ENCODE results near the gene COPS7A. TPM values are rescaled to one million over a fixed set of nuclear protein-coding genes. Genes with fewer than 3 reads are reported as not detected.

COPS7A gene
- total and polyA plus RNA-seq, 9 of the 15 experiments (the other 6 are each of a cell fraction or from before 2014, with no cell fraction given): 12.7 to 36.0 (median 24.3) TPM

DNA sequence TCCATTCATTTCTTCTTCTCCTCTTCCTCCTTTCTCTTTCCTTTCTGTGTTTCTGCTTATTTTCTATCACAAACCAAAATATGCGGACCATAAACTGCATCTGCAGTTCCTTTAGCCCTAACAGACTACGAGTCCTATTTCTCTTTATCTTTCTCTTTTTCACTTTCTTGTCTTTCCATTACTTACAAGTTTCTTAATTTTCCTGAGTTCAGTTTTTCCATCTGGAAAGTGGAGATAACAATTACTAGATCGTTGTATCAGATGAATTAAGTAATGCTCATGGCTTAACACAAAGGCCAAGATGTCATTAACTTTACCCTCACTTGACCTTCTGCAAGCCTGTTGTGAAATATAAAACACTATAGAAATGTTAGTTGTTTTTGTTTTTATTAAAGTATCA lies 983 bp upstream of the COPS7A start (continued):
- no peak for TF ChIP-seq ZNF384 (IDR thresholded peaks at IDR 0.05; ENCODE audit: low read depth, low read length)
- TF ChIP-seq, protein P1, sequence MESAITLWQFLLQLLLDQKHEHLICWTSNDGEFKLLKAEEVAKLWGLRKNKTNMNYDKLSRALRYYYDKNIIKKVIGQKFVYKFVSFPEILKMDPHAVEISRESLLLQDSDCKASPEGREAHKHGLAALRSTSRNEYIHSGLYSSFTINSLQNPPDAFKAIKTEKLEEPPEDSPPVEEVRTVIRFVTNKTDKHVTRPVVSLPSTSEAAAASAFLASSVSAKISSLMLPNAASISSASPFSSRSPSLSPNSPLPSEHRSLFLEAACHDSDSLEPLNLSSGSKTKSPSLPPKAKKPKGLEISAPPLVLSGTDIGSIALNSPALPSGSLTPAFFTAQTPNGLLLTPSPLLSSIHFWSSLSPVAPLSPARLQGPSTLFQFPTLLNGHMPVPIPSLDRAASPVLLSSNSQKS (CRISPR knock-in tag; IDR thresholded peaks at IDR 0.05): no peak
- TF ChIP-seq, protein P2, sequence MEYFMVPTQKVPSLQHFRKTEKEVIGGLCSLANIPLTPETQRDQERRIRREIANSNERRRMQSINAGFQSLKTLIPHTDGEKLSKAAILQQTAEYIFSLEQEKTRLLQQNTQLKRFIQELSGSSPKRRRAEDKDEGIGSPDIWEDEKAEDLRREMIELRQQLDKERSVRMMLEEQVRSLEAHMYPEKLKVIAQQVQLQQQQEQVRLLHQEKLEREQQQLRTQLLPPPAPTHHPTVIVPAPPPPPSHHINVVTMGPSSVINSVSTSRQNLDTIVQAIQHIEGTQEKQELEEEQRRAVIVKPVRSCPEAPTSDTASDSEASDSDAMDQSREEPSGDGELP (CRISPR knock-in tag; IDR thresholded peaks at IDR 0.05; ENCODE audit: borderline replicate concordance): no peak
- TF ChIP-seq RBM34 (IDR thresholded peaks at IDR 0.05; ENCODE audit: borderline replicate concordance, insufficient read depth, low read length): no peak
- TF ChIP-seq ZNF408 (CRISPR knock-in tag; IDR thresholded peaks at IDR 0.05; ENCODE audit: low read depth): no peak
- TF ChIP-seq ZFP30 (CRISPR knock-in tag; IDR thresholded peaks at IDR 0.05; ENCODE audit: borderline replicate concordance): no peak
- TF ChIP-seq ZNF644 (tag; IDR thresholded peaks at IDR 0.05; ENCODE audit: low read depth): 0 out of 2 replicates have a peak, but pooled peaks have one; percentile 29
- TF ChIP-seq ZKSCAN8 (CRISPR knock-in tag; IDR thresholded peaks at IDR 0.05): no peak
- TF ChIP-seq NCOR1 (IDR thresholded peaks at IDR 0.05): peak; percentile 71
- TF ChIP-seq JUNB (CRISPR knock-in tag; conservative IDR thresholded peaks at IDR 0.05): no peak
- TF ChIP-seq, protein P3, sequence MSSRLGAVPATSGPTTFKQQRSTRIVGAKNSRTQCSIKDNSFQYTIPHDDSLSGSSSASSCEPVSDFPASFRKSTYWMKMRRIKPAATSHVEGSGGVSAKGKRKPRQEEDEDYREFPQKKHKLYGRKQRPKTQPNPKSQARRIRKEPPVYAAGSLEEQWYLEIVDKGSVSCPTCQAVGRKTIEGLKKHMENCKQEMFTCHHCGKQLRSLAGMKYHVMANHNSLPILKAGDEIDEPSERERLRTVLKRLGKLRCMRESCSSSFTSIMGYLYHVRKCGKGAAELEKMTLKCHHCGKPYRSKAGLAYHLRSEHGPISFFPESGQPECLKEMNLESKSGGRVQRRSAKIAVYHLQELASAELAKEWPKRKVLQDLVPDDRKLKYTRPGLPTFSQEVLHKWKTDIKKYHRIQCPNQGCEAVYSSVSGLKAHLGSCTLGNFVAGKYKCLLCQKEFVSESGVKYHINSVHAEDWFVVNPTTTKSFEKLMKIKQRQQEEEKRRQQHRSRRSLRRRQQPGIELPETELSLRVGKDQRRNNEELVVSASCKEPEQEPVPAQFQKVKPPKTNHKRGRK (tag; IDR thresholded peaks at IDR 0.05): no peak
- TF ChIP-seq ZNF717 (CRISPR knock-in tag; IDR thresholded peaks at IDR 0.05): no peak
- TF ChIP-seq ILK (tag; IDR thresholded peaks at IDR 0.05; ENCODE audit: borderline replicate concordance, low read depth): no peak
- no peak for TF ChIP-seq ZSCAN32 (CRISPR knock-in tag; IDR thresholded peaks at IDR 0.05)
- no peak for TF ChIP-seq ZNF436 (CRISPR knock-in tag; IDR thresholded peaks at IDR 0.05)
- TF ChIP-seq NONO (IDR thresholded peaks at IDR 0.05; ENCODE audit: low read depth in 2 of 2, low read length in 1 of 2): no peak
- TF ChIP-seq, protein P4, sequence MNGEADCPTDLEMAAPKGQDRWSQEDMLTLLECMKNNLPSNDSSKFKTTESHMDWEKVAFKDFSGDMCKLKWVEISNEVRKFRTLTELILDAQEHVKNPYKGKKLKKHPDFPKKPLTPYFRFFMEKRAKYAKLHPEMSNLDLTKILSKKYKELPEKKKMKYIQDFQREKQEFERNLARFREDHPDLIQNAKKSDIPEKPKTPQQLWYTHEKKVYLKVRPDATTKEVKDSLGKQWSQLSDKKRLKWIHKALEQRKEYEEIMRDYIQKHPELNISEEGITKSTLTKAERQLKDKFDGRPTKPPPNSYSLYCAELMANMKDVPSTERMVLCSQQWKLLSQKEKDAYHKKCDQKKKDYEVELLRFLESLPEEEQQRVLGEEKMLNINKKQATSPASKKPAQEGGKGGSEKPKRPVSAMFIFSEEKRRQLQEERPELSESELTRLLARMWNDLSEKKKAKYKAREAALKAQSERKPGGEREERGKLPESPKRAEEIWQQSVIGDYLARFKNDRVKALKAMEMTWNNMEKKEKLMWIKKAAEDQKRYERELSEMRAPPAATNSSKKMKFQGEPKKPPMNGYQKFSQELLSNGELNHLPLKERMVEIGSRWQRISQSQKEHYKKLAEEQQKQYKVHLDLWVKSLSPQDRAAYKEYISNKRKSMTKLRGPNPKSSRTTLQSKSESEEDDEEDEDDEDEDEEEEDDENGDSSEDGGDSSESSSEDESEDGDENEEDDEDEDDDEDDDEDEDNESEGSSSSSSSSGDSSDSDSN (IDR thresholded peaks at IDR 0.05; ENCODE audit: borderline replicate concordance in 1 of 2, low read depth in 2 of 2, low read length in 2 of 2): no peak
- no peak for TF ChIP-seq BRD4 (IDR thresholded peaks at IDR 0.05)
- TF ChIP-seq, protein P5, sequence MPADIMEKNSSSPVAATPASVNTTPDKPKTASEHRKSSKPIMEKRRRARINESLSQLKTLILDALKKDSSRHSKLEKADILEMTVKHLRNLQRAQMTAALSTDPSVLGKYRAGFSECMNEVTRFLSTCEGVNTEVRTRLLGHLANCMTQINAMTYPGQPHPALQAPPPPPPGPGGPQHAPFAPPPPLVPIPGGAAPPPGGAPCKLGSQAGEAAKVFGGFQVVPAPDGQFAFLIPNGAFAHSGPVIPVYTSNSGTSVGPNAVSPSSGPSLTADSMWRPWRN (IDR thresholded peaks at IDR 0.05; ENCODE audit: low read depth): no peak
- TF ChIP-seq CBFA2T3 (IDR thresholded peaks at IDR 0.05): peak; percentile 78
- TF ChIP-seq PML (IDR thresholded peaks at IDR 0.05; ENCODE audit: low read length): no peak
- no peak for TF ChIP-seq KAT8 (IDR thresholded peaks at IDR 0.05; ENCODE audit: low read depth)
- TF ChIP-seq SNRNP70 (optimal IDR thresholded peaks at IDR 0.05; ENCODE audit: low read depth, low read length): no peak
- 0 out of 2 replicates have a peak, but pooled peaks have one; percentile 45 for TF ChIP-seq SMARCC2 (IDR thresholded peaks at IDR 0.05; ENCODE audit: low read depth)

Measured in K562 (cell line).